CD14-positive monocyte (primary cell): ENCODE data around the gene ARID1B. TPM values are rescaled to one million over a fixed set of nuclear protein-coding genes. Genes with fewer than 3 reads are reported as not detected.
A peak's percentile ranks its signal among the peaks of the same experiment; 100 is the strongest.

ENCODE experiments used
- DNase-seq, 3 donors: peaks; one replicate each; pipeline ENCODE4 v3.0.0-alpha.2; 2011 to 2022
- H2AFZ ChIP-seq: 2 replicates; pipeline ENCODE4 v1.6.0; 2012; ENCODE audit warnings: mild to moderate bottlenecking, low read depth, low read length, inconsistent platforms; ENCODE audit not compliant: insufficient read depth, poor library complexity, severe bottlenecking
- H3K27ac ChIP-seq, 2 donors: 1 replicate in 1 of 2; 2 replicates in 1 of 2; pipeline ENCODE4 v1.5.1; 2012 to 2013; ENCODE audit warnings: low read length in 2 of 2, control low read depth in 1 of 2, inconsistent platforms in 1 of 2, low read depth in 1 of 2, mild to moderate bottlenecking in 1 of 2
- H3K27me3 ChIP-seq, 2 donors: one replicate each; pipeline versions ENCODE4 v1.6.0 to v1.6.1; 2011 to 2013; ENCODE audit warnings: low read length in 2 of 2; ENCODE audit not compliant: control insufficient read depth in 2 of 2, insufficient read depth in 2 of 2
- H3K36me3 ChIP-seq, 2 donors: replicated peaks in 1 of 2; 1 replicate in 1 of 2; 2 replicates in 1 of 2; pipeline versions ENCODE4 v1.5.1 to v1.6.1; 2012 to 2013; ENCODE audit warnings: low read length in 2 of 2, control low read depth in 1 of 2, inconsistent platforms in 1 of 2, mild to moderate bottlenecking in 1 of 2; ENCODE audit not compliant: insufficient read depth in 2 of 2, control insufficient read depth in 1 of 2
- H3K4me1 ChIP-seq, 2 donors: 1 replicate in 1 of 2; 2 replicates in 1 of 2; pipeline versions ENCODE4 v1.5.1 to v1.6.1; 2012 to 2013; ENCODE audit warnings: low read length in 2 of 2, control low read depth in 1 of 2, inconsistent platforms in 1 of 2, mild to moderate bottlenecking in 1 of 2, moderate library complexity in 1 of 2; ENCODE audit not compliant: insufficient read depth in 2 of 2, control insufficient read depth in 1 of 2
- H3K4me2 ChIP-seq: replicated peaks from 2 replicates; pipeline ENCODE3; 2012; ENCODE audit warnings: low read length, moderate library complexity, mild to moderate bottlenecking; ENCODE audit not compliant: poor library complexity, severe bottlenecking; ENCODE audit errors: extremely low read depth
- H3K4me3 ChIP-seq, 3 experiments: fragments of 200-600 bp in 1 of 3; sonication (generic) in 1 of 3; replicated peaks in 1 of 3; 1 replicate in 2 of 3; 2 replicates in 1 of 3; pipeline ENCODE4 v1.5.1; 2011 to 2013; ENCODE audit warnings: low read length in 3 of 3, mild to moderate bottlenecking in 3 of 3, control low read depth in 2 of 3, low read depth in 2 of 3, inconsistent platforms in 1 of 3, moderate library complexity in 1 of 3
- H3K79me2 ChIP-seq: 2 replicates; pipeline ENCODE4 v1.6.0; 2012; ENCODE audit warnings: mild to moderate bottlenecking, control low read depth, inconsistent platforms, low read length, moderate library complexity; ENCODE audit not compliant: insufficient read depth
- H3K9ac ChIP-seq: 2 replicates; pipeline ENCODE4 v1.6.0; 2017; ENCODE audit warnings: low read length, mild to moderate bottlenecking; ENCODE audit not compliant: insufficient read depth, poor library complexity, severe bottlenecking
- H3K9me3 ChIP-seq, 2 donors: replicated peaks in 1 of 2; 1 replicate in 1 of 2; 2 replicates in 1 of 2; pipeline versions ENCODE4 v1.5.1 to v1.6.1; 2012 to 2013; ENCODE audit warnings: low read length in 2 of 2, control low read depth in 1 of 2; ENCODE audit not compliant: control insufficient read depth in 1 of 2, insufficient read depth in 1 of 2
- H4K20me1 ChIP-seq: 2 replicates; pipeline ENCODE4 v1.6.0; 2012; ENCODE audit warnings: mild to moderate bottlenecking, low read length, control low read depth, moderate library complexity; ENCODE audit not compliant: insufficient read depth
- H3K27ac Mint-ChIP-seq, 7 donors: one replicate each; pipeline ENCODE4 v1.8.0; 2020; ENCODE audit warnings: mild to moderate bottlenecking in 7 of 7, mixed read lengths in 7 of 7, moderate library complexity in 6 of 7, inconsistent platforms in 2 of 7
- H3K27me3 Mint-ChIP-seq, 3 donors: one replicate each; pipeline ENCODE4 v1.8.0; 2021 to 2022; ENCODE audit warnings: low read depth in 3 of 3, mild to moderate bottlenecking in 3 of 3, mixed read lengths in 3 of 3, moderate library complexity in 3 of 3, inconsistent platforms in 1 of 3
- H3K36me3 Mint-ChIP-seq, 2 donors: one replicate each; pipeline ENCODE4 v1.8.0; 2020; ENCODE audit warnings: mixed read lengths in 2 of 2, inconsistent platforms in 1 of 2, mild to moderate bottlenecking in 1 of 2
- H3K4me1 Mint-ChIP-seq: one replicate; pipeline ENCODE4 v1.8.0; 2020; ENCODE audit warnings: mild to moderate bottlenecking, mixed read lengths
- H3K4me3 Mint-ChIP-seq, 2 donors: one replicate each; pipeline ENCODE4 v1.8.0; 2020; ENCODE audit warnings: mild to moderate bottlenecking in 2 of 2, mixed read lengths in 2 of 2, moderate library complexity in 1 of 2
- H3K9me3 Mint-ChIP-seq, 7 donors: one replicate each; pipeline ENCODE4 v1.8.0; 2020 to 2022; ENCODE audit warnings: mixed read lengths in 7 of 7, mild to moderate bottlenecking in 6 of 7, moderate library complexity in 6 of 7, inconsistent platforms in 2 of 7
- WGBS: methylation state at CpG from one replicate; pipeline ENCODE4 v1.1.5; 2013; ENCODE audit warnings: missing lambda C conversion rate; ENCODE audit not compliant: insufficient coverage; 5-methylcytosine and 5-hydroxymethylcytosine counted together
- intact Hi-C, 2 donors: fragments of 100-400 bp; cut with micrococcal nuclease; formaldehyde crosslinking; loops; one replicate each; pipeline versions ENCODE4 v1.15.0 to v1.15.1; 2023
- polyA plus RNA-seq, 3 donors: library from polyadenylated mRNA; depleted of rRNA in 1 of 3; unstranded in 2 of 3; stranded (reverse) in 1 of 3; fragments of 300-500 nt in 2 of 3; fragments of >200 nt in 1 of 3; fragmentation: Illumina TruSeq in 2 of 3; gene quantifications; 1 replicate in 2 of 3; 2 replicates in 1 of 3; pipeline ENCODE4 v1.2.3, GENCODE V29; 2012 to 2021
- TF ChIP-seq, protein P1 (sequence below): fragments of 200-600 bp; IDR thresholded peaks from one replicate; pipeline ENCODE4 v1.8.0; 2022; ENCODE audit warnings: antibody characterized with exemption, mild to moderate bottlenecking

ARID1B gene
- polyA plus RNA-seq, 3 donors = 3.2 to 22.1 (median 3.8) TPM

DNA sequence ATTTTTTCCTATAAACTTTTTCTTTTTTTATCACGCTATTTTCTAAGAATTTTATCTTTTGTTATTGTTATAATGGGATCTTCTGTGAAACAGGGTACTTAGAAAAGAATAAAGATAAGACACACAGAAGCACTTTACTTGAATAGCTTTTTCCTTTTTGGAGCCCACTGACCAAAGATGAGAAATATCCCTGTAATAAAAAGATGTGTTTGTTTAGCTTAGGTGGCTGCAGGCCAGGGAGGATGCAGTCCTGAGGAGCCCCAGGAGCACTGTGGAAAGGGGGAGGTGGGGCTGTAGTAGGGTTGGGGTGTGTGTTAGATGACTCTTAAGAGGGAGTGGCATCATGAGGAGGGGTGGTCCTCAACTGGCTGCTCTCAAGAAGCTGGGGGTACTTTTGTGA is 128.6 kb downstream of the ARID1B start:
- Histone ChIP-seq H3K27me3 (no peaks in the 10 kb centered on the region), H3K4me3 (no peak overlapping the region), H3K9ac (no peak overlapping the region), H3K4me1 (no peaks in the 10 kb centered on the region), H2AFZ (no peak overlapping the region), H3K27ac (no peak overlapping the region), H3K36me3 (peaks cover 5 to 27% of the 10 kb centered on the region in 2 donors), H4K20me1 (peaks cover 53% of the 10 kb centered on the region), H3K4me2 (no peak overlapping the region), H3K9me3 (no peaks in the 10 kb centered on the region), H3K79me2 (peaks cover 43% of the 10 kb centered on the region)
- Mint-ChIP-seq H3K4me1 (no peaks in the 10 kb centered on the region), H3K4me3 (no peak overlapping the region), H3K27ac (peak overlapping the region in 3 of 7 donors; percentile 19 to 69 (median 47)), H3K36me3 (peaks cover 21 to 26% of the 10 kb centered on the region in 2 donors), H3K9me3 (no peaks in the 10 kb centered on the region), H3K27me3 (no peaks in the 10 kb centered on the region)
- TF ChIP-seq, protein P1, sequence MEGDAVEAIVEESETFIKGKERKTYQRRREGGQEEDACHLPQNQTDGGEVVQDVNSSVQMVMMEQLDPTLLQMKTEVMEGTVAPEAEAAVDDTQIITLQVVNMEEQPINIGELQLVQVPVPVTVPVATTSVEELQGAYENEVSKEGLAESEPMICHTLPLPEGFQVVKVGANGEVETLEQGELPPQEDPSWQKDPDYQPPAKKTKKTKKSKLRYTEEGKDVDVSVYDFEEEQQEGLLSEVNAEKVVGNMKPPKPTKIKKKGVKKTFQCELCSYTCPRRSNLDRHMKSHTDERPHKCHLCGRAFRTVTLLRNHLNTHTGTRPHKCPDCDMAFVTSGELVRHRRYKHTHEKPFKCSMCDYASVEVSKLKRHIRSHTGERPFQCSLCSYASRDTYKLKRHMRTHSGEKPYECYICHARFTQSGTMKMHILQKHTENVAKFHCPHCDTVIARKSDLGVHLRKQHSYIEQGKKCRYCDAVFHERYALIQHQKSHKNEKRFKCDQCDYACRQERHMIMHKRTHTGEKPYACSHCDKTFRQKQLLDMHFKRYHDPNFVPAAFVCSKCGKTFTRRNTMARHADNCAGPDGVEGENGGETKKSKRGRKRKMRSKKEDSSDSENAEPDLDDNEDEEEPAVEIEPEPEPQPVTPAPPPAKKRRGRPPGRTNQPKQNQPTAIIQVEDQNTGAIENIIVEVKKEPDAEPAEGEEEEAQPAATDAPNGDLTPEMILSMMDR = no peak
- intact Hi-C loops = no loop called here
- no peak for DNase-seq
- no CpG with 5 or more reads among the region's 1 CpG for WGBS

- Mint-ChIP-seq H3K27me3 (no peaks in the 10 kb centered on the region), H3K4me3 (no peak overlapping the region), H3K9me3 (no peaks in the 10 kb centered on the region), H3K27ac (no peak overlapping the region), H3K36me3 (peaks cover 17 to 23% of the 10 kb centered on the region in 2 donors), H3K4me1 (no peaks in the 10 kb centered on the region)
- Histone ChIP-seq H3K79me2 (peaks cover 42% of the 10 kb centered on the region), H2AFZ (no peak overlapping the region), H3K9ac (no peak overlapping the region), H3K9me3 (no peaks in the 10 kb centered on the region), H4K20me1 (peaks cover 49% of the 10 kb centered on the region), H3K4me2 (no peak overlapping the region), H3K4me3 (no peak overlapping the region), H3K36me3 (peaks cover 5 to 22% of the 10 kb centered on the region in 2 donors), H3K4me1 (no peaks in the 10 kb centered on the region), H3K27me3 (no peaks in the 10 kb centered on the region), H3K27ac (no peak overlapping the region)
- intact Hi-C loops = no loop called here
- no peak for DNase-seq
- TF ChIP-seq, protein P1 = no peak
- 94% methylated on average over 3 of the region's 7 CpGs for WGBS
Observed at GRCh38 chr6:156906451-156906850, 129.3 kb downstream of the ARID1B start.
